GM23338 (cell line): ENCODE results near the gene VPS37C. TPM values are rescaled to one million over a fixed set of nuclear protein-coding genes. Genes with fewer than 3 reads are reported as not detected.

Source experiments
- ATAC-seq: fragments of 200-7000 bp; cut with Tn5 transposase; 3 replicates; pipeline ENCODE4 v1.9.1; 2020
- DNase-seq: peaks from one replicate; pipeline ENCODE4 v3.0.0-alpha.2; 2015; ENCODE audit warnings: low spot score
- H2AFZ ChIP-seq: fragments of 200-600 bp; sonication (generic); 2 replicates; pipeline ENCODE4 v1.8.0; 2016; ENCODE audit warnings: antibody characterized with exemption, mild to moderate bottlenecking, moderate library complexity
- H3F3A ChIP-seq: fragments of 200-600 bp; sonication (generic); replicated peaks from 2 replicates; pipeline ENCODE4 v1.8.0; 2017; ENCODE audit warnings: antibody characterized with exemption, mixed run types, low read depth
- H3K27ac ChIP-seq: fragments of 200-600 bp; sonication (generic); 2 replicates; pipeline ENCODE4 v1.6.1; 2016; ENCODE audit warnings: low read depth
- H3K27me3 ChIP-seq: fragments of 200-600 bp; sonication (generic); 2 replicates; pipeline ENCODE4 v1.8.0; 2016; ENCODE audit warnings: mild to moderate bottlenecking, mixed run types, moderate library complexity; ENCODE audit not compliant: insufficient read depth
- H3K36me3 ChIP-seq: fragments of 200-600 bp; sonication (generic); 2 replicates; pipeline ENCODE4 v1.8.0; 2016; ENCODE audit warnings: mild to moderate bottlenecking; ENCODE audit not compliant: insufficient read depth
- H3K4me1 ChIP-seq: fragments of 200-600 bp; sonication (generic); 2 replicates; pipeline ENCODE4 v1.8.0; 2016; ENCODE audit warnings: mild to moderate bottlenecking, moderate library complexity; ENCODE audit not compliant: insufficient read depth
- H3K4me2 ChIP-seq: fragments of 200-600 bp; sonication (generic); 2 replicates; pipeline ENCODE4 v1.7.1; 2017; ENCODE audit warnings: mixed run types
- H3K4me3 ChIP-seq: fragments of 200-600 bp; sonication (generic); 2 replicates; pipeline ENCODE4 v1.6.1; 2016; ENCODE audit warnings: mixed run types
- H3K79me2 ChIP-seq: fragments of 200-600 bp; sonication (generic); replicated peaks from 2 replicates; pipeline ENCODE4 v1.8.0; 2017; ENCODE audit warnings: mild to moderate bottlenecking; ENCODE audit not compliant: insufficient read depth
- H3K9me2 ChIP-seq: fragments of 200-600 bp; sonication (generic); 2 replicates; pipeline ENCODE4 v1.8.0; 2017; ENCODE audit not compliant: insufficient read depth
- H4K20me1 ChIP-seq: fragments of 200-600 bp; sonication (generic); replicated peaks from 2 replicates; pipeline ENCODE4 v1.8.0; 2017; ENCODE audit warnings: mild to moderate bottlenecking; ENCODE audit not compliant: insufficient read depth
- H3K27ac Mint-ChIP-seq: 2 replicates; pipeline ENCODE4 v1.8.0; 2020; ENCODE audit warnings: inconsistent platforms, mild to moderate bottlenecking, moderate library complexity, mixed read lengths
- H3K27me3 Mint-ChIP-seq: 3 replicates; pipeline ENCODE4 v1.8.0; 2022; ENCODE audit warnings: low read depth, mild to moderate bottlenecking, moderate library complexity, mixed read lengths, inconsistent platforms; ENCODE audit not compliant: insufficient read depth, poor library complexity
- H3K36me3 Mint-ChIP-seq: 3 replicates; pipeline ENCODE4 v1.8.0; 2021; ENCODE audit warnings: low read depth, mild to moderate bottlenecking, inconsistent platforms, moderate library complexity, mixed read lengths
- H3K4me1 Mint-ChIP-seq: 3 replicates; pipeline ENCODE4 v1.8.0; 2020; ENCODE audit warnings: mild to moderate bottlenecking, inconsistent platforms, mixed read lengths
- H3K4me3 Mint-ChIP-seq: 3 replicates; pipeline ENCODE4 v1.8.0; 2021; ENCODE audit warnings: moderate library complexity, mild to moderate bottlenecking, inconsistent platforms, mixed read lengths
- H3K9me3 Mint-ChIP-seq: 3 replicates; pipeline ENCODE4 v1.8.0; 2020; ENCODE audit warnings: moderate library complexity, mild to moderate bottlenecking, inconsistent platforms, mixed read lengths
- EZH2 ChIP-seq: fragments of 200-600 bp; sonication (generic); IDR thresholded peaks from one replicate; pipeline ENCODE4 v1.8.0; 2017; ENCODE audit warnings: antibody characterized with exemption, mild to moderate bottlenecking, low read depth; ENCODE audit not compliant: unreplicated experiment
- POLR2AphosphoS5 ChIP-seq: IDR thresholded peaks from 2 replicates; pipeline ENCODE4 v1.6.1; 2016; ENCODE audit warnings: antibody characterized with exemption, low read depth
- STAT1 ChIP-seq: IDR thresholded peaks from one replicate; pipeline ENCODE4 v1.6.1; 2016; ENCODE audit warnings: antibody characterized with exemption; ENCODE audit not compliant: unreplicated experiment
- ZNF114 ChIP-seq: fragments of 250-450 bp; sonication (Bioruptor Pico); IDR thresholded peaks from 2 replicates; pipeline ENCODE4 v1.5.0; 2020; ENCODE audit warnings: mild to moderate bottlenecking, moderate library complexity
- polyA plus RNA-seq: library from polyadenylated mRNA; unstranded; fragments of >200 nt; fragmentation: Nextera tagmentation; extraction: Ambion mirVana; gene quantifications from 2 replicates; pipeline ENCODE4 v1.2.1, GENCODE V29; 2016
- total RNA-seq: library from RNA; depleted of rRNA; stranded (reverse); fragments of >200 nt; shearing (Covaris generic); gene quantifications from 2 replicates; pipeline ENCODE4 v1.2.3, GENCODE V29; 2014
- TF ChIP-seq, protein P1 (sequence below), 2 experiments: fragments of 200-600 bp in 1 of 2; sonication (generic) in 1 of 2; conservative IDR thresholded peaks; 2 replicates each; pipeline versions ENCODE4 v1.5.1 to v1.6.1; 2016 to 2017; ENCODE audit warnings: antibody characterized with exemption in 2 of 2, low read depth in 2 of 2, mild to moderate bottlenecking in 2 of 2, moderate library complexity in 1 of 2
- TF ChIP-seq, protein P2 (sequence below): IDR thresholded peaks from one replicate; pipeline ENCODE4 v1.6.1; 2018; ENCODE audit warnings: antibody characterized with exemption; ENCODE audit not compliant: unreplicated experiment

VPS37C gene
- total and polyA plus RNA-seq, 2 experiments from 2014 or later = 8.8 to 19.4 TPM

DNA sequence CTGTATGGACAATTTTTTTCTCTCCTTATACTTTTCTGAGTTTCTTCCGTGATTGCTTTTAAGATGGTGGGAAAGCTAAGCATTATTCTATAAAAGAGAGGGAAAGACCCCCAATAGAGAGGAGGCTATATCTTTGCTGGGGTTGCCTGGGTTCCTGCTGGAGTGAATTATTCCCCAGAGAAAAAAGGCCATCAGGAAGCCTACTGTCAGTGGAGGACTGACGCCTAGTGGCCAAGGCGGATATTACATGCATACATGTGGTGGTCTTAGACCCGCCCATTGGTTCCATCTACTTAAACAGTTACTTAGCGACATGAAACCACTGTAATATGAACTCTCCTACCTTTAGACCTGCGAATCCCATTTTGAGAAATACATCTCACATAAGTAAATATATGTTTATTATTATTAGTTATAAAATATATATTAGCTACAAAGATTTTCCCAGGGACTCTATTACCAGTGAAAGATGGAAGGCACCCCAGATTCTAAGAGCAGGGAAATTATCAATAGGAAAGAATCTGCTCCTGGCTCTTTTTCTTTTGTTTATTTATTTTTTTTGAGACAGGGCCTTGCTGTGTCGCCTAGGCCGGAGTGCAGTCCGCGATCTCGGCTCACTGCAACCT is 26.4 kb upstream of the VPS37C start:
- no peak for TF ChIP-seq POLR2AphosphoS5
- no peak for TF ChIP-seq STAT1
- TF ChIP-seq, protein P1, sequence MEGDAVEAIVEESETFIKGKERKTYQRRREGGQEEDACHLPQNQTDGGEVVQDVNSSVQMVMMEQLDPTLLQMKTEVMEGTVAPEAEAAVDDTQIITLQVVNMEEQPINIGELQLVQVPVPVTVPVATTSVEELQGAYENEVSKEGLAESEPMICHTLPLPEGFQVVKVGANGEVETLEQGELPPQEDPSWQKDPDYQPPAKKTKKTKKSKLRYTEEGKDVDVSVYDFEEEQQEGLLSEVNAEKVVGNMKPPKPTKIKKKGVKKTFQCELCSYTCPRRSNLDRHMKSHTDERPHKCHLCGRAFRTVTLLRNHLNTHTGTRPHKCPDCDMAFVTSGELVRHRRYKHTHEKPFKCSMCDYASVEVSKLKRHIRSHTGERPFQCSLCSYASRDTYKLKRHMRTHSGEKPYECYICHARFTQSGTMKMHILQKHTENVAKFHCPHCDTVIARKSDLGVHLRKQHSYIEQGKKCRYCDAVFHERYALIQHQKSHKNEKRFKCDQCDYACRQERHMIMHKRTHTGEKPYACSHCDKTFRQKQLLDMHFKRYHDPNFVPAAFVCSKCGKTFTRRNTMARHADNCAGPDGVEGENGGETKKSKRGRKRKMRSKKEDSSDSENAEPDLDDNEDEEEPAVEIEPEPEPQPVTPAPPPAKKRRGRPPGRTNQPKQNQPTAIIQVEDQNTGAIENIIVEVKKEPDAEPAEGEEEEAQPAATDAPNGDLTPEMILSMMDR (conservative IDR thresholded peaks at IDR 0.05; ENCODE audit: low read depth in 2 of 2) = peak; percentile 85 to 97
- no peaks in the 10 kb centered on the region for H3K27me3 ChIP-seq
- H3K4me2 ChIP-seq = no peak overlapping the region

DNA sequence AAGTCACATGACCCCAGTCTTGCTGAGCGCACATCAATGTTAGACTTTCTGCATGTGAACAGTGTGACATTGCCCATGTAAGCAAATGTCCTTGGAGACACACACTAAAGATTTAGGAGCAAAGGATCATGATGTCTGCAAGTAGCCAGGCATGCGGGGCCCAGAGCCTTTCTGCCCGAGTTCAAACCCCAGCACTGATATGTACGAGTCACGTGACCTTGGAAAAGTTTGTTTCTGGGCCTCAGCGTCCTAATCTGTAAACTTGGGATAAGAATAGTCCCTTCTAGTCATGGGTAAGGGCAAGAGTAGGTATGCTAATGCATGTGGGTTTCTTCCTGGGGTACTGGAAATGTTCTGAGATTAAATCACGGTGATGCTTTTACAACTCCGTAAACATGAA is 25.3 kb upstream of the VPS37C start:
- no peaks in the 10 kb centered on the region for H4K20me1 ChIP-seq
- ATAC-seq = no peak
- peak overlapping the region; percentile 63 for H2AFZ ChIP-seq
- no peaks in the 10 kb centered on the region for H3F3A ChIP-seq
- H3K4me2 ChIP-seq = no peak overlapping the region
- Mint-ChIP-seq H3K27me3 (peaks cover 8% of the 10 kb centered on the region), H3K36me3 (no peaks in the 10 kb centered on the region), H3K4me3 (no peak overlapping the region), H3K9me3 (peaks cover 3% of the 10 kb centered on the region; the same call in 1 of the 3 replicates), H3K27ac (no peak overlapping the region), H3K4me1 (no peaks in the 10 kb centered on the region)
- no peaks in the 10 kb centered on the region for H3K9me2 ChIP-seq
- H3K79me2 ChIP-seq = no peaks in the 10 kb centered on the region
- H3K4me1 ChIP-seq = no peaks in the 10 kb centered on the region
- no peak overlapping the region for H3K4me3 ChIP-seq
- DNase-seq = no peak
- no peaks in the 10 kb centered on the region for H3K27me3 ChIP-seq
- no peak overlapping the region for H3K27ac ChIP-seq
- TF ChIP-seq ZNF114 (no peak), EZH2 (no peak)
- TF ChIP-seq, protein P2, sequence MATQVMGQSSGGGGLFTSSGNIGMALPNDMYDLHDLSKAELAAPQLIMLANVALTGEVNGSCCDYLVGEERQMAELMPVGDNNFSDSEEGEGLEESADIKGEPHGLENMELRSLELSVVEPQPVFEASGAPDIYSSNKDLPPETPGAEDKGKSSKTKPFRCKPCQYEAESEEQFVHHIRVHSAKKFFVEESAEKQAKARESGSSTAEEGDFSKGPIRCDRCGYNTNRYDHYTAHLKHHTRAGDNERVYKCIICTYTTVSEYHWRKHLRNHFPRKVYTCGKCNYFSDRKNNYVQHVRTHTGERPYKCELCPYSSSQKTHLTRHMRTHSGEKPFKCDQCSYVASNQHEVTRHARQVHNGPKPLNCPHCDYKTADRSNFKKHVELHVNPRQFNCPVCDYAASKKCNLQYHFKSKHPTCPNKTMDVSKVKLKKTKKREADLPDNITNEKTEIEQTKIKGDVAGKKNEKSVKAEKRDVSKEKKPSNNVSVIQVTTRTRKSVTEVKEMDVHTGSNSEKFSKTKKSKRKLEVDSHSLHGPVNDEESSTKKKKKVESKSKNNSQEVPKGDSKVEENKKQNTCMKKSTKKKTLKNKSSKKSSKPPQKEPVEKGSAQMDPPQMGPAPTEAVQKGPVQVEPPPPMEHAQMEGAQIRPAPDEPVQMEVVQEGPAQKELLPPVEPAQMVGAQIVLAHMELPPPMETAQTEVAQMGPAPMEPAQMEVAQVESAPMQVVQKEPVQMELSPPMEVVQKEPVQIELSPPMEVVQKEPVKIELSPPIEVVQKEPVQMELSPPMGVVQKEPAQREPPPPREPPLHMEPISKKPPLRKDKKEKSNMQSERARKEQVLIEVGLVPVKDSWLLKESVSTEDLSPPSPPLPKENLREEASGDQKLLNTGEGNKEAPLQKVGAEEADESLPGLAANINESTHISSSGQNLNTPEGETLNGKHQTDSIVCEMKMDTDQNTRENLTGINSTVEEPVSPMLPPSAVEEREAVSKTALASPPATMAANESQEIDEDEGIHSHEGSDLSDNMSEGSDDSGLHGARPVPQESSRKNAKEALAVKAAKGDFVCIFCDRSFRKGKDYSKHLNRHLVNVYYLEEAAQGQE = no peak
- no peaks in the 10 kb centered on the region for H3K36me3 ChIP-seq

More for the DNA sequence above, 26.4 kb upstream of the VPS37C start:
- no peaks in the 10 kb centered on the region for H3K4me1 Mint-ChIP-seq
- no peaks in the 10 kb centered on the region for H3F3A ChIP-seq
- H3K27ac ChIP-seq = no peak overlapping the region
- H2AFZ ChIP-seq = no peak overlapping the region
- H3K27ac Mint-ChIP-seq = no peak overlapping the region
- H3K79me2 ChIP-seq = no peaks in the 10 kb centered on the region
- no peaks in the 10 kb centered on the region for H3K36me3 ChIP-seq
- no peaks in the 10 kb centered on the region for H3K9me2 ChIP-seq
- H3K4me3 Mint-ChIP-seq = no peak overlapping the region
- no peaks in the 10 kb centered on the region for H3K4me1 ChIP-seq
- peaks cover 3% of the 10 kb centered on the region; the same call in 1 of the 3 replicates for H3K9me3 Mint-ChIP-seq
- no peak overlapping the region for H3K4me3 ChIP-seq
- ATAC-seq = peak; percentile 91
- no peaks in the 10 kb centered on the region for H4K20me1 ChIP-seq
- H3K27me3 Mint-ChIP-seq = peaks cover 6% of the 10 kb centered on the region
- no peaks in the 10 kb centered on the region for H3K36me3 Mint-ChIP-seq
- DNase-seq = peak; percentile 93
